T-helper 2 cell treated with Interferon-gamma antibody and Interleukin-4, amounts not matched to agents 100 ng/mL and 5 ng/mL, for 36 hours (primary cell): ENCODE measurements around the gene ANTKMT. TPM values are rescaled to one million over a fixed set of nuclear protein-coding genes. Genes with fewer than 3 reads are reported as not detected.
"Not testable (repeated sequence)": the region's sequence is repeated elsewhere in the genome, so short reads cannot be mapped to it uniquely, and the experiment has no call there.

ENCODE experiments used
- intact Hi-C: fragments of 100-400 bp; cut with micrococcal nuclease; formaldehyde crosslinking; loops from one replicate; pipeline ENCODE4 v1.15.1; 2023
- total RNA-seq: library from RNA; stranded (reverse); gene quantifications from 2 replicates; pipeline ENCODE4 v1.2.3, GENCODE V29; 2022

ANTKMT gene
- total RNA-seq, 1 donor from 2014 or later = 25.9 TPM

GRCh38 chr16:680967-681745, 39.8 kb upstream of the ANTKMT start:
- intact Hi-C loops = loop anchor here (1.0 kb wide), 1 partner anchor 44 kb away; no protein-coding TSS in a partner anchor

DNA sequence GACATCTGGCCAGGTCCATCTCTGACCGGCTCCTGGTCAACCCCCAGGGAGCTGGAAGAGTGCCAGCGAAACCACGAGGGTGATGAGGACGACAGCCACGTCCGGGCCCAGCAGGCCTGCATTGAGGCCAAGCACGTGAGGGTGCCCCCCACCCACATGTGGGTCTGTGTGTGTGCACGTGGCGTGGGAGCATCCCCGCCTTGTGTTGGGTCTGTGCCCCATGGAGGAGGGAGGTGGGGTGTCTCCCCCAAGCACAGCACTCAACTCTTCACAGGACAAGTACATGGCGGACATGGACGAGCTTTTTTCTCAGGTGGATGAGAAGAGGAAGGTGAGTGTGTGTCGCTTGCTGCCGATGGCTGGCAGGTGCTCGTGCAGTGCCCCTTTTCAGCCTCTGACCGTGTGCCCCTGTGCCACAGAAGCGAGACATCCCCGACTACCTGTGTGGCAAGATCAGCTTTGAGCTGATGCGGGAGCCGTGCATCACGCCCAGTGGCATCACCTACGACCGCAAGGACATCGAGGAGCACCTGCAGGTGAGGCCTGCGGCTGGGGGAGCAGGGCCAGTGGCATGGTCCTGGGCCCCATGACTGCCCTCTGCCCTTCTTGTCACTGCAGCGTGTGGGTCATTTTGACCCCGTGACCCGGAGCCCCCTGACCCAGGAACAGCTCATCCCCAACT, 39.1 kb upstream of the ANTKMT start:
- intact Hi-C loops = no loop called here

DNA sequence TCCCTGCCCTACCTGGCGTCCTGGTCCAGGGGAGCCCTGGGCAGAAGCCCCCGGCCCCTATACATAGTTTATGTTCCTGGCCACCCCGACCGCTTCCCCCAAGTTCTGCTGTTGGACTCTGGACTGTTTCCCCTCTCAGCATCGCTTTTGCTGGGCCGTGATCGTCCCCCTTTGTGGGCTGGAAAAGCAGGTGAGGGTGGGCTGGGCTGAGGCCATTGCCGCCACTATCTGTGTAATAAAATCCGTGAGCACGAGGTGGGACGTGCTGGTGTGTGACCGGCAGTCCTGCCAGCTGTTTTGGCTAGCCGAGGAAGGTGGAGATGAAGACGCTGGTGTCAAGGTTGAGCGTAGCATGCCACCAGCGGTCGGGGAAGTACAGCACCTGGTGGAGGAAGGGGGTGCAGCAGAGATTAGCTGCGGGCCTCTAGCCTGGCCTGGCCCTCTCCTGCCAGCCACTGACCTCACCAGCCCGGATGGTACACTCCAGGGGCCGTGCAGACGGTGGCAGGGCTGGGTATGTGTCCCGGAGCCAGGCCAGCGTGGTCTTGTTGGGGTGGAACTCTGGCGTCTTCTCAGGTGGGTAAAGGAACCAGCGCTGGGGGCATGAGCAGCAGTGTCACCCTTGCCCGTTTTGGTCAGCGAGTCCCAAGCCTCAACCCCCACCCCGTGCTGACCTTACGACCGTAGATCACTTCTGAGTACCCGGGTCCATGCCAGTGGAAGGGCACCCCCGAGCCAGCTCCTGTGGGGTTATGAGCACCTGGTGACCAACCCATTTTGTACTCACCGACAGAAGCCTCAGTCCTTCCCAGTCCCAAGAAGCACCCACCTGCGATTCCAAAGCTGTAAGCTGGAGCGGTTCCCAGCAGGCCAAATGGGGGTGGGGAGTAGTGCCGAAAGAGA, 38.2 kb upstream of the ANTKMT start:
- intact Hi-C loops = no loop called here

DNA sequence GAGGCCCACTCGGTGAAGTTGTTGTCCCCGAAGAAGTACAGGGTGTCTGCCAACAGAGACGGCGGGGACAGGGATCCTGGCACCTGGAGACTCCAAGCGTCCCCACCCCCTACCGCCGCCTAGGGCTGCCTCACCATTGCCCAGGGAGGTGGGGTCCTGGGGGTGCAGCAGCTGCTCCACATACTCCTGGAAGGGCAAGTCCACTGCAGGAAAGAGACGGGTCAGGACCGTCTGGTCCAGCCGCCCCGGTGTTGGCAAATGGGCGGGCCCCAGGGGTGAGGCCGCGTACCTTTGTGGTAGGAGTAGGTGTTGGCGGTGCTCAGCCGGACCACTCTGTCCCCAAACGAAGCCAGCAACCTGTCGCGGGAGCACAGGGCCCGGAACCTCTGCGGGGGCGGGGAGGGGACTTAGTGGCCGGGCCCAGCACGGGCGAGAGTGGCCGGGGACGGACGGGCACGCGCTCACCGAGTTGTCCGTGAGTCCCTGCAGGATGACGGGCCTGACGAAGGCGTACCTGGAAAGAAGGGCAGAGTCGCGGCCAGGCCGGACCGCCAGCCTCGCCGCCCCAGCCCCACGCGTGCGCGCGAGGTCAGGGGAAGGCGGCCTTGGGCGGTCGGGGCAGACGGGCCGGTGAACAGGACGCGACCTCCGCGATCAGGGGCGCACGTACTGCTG, 37.4 kb upstream of the ANTKMT start:
- intact Hi-C loops = loop anchor here (1.0 kb wide), 1 partner anchor 47 kb away; the partner anchor contains the start of gene METTL26

- intact Hi-C loops = loop anchor here (1.0 kb wide), 1 partner anchor 48 kb away; the partner anchor contains the start of gene METTL26
These were observed 36.7 kb upstream of the ANTKMT start, which contains the start of gene JMJD8 for GRCh38 chr16:684071-684794. Gene JMJD8 (minus strand): TSS chr16:684334. CDS start chr16:684319, 15 bp downstream.

- intact Hi-C loops = loop anchor here (1.0 kb wide), 1 partner anchor 49 kb away; the partner anchor contains the start of gene METTL26
These were observed 35.8 kb upstream of the ANTKMT start for GRCh38 chr16:684961-685696.

DNA sequence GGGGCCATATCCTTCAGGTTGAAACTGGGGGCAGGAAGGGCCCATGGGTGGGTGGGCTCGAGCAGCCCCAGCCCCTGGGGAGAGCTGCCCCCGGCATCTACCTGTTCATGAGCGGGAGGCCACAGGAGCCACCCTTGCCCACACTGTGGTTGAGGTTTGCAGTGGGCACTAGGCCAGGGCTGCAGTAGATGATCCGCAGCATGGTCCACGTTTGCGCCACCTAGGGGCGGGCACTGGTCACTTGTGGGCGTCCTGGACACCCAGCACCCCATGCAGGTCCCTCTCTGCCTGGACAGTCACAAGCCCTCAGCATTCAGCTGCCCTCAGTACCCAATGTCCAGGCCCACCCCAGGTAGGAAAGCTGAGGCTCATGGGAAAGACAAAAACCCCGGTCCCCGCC, 35.0 kb upstream of the ANTKMT start:
- intact Hi-C loops = no loop called here

- intact Hi-C loops = no loop called here
These were observed 34.3 kb upstream of the ANTKMT start for GRCh38 chr16:686459-687260.

GRCh38 chr16:687499-687898, 33.4 kb upstream of the ANTKMT start:
- intact Hi-C loops = no loop called here

DNA sequence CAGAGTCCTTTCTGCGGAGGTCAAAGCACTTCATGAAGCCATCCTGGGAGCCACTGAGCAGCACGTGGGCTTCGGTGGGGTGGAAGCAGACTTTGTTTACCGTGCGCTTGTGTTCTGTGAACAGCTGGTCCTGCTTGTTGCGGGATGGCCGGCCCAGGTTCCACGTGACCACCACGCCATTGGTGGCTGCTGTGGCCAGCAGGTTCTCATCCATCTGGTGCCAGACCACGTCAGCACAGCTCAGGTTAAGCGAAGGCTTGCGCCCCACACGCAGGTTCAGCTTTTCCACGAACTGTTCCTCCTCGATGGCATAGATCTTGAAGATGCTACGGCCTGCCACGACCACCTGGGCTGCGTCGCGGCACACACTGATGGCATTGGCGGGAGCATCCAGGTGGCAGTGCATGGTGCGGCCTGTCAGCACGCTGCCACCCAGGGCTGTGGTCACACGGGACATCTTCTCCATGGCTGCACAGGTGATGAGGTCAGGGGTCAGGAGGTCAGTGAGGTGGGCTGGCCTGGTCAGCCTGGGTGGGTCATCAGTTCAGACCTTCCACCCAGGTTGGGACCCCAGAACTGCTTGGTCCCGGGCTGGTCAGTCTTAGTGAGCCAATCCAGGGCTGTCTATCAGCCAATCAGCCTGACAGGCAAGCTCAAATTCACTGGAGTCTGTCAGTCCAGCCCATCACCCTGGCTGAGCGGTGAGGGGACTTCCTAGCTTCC, 31.6 kb upstream of the ANTKMT start:
- intact Hi-C loops = no loop called here

- intact Hi-C loops = not testable (repeated sequence)
These were observed 29.7 kb upstream of the ANTKMT start for GRCh38 chr16:691242-691641.

GRCh38 chr16:692356-693108, 28.4 kb upstream of the ANTKMT start:
- intact Hi-C loops = no loop called here

DNA sequence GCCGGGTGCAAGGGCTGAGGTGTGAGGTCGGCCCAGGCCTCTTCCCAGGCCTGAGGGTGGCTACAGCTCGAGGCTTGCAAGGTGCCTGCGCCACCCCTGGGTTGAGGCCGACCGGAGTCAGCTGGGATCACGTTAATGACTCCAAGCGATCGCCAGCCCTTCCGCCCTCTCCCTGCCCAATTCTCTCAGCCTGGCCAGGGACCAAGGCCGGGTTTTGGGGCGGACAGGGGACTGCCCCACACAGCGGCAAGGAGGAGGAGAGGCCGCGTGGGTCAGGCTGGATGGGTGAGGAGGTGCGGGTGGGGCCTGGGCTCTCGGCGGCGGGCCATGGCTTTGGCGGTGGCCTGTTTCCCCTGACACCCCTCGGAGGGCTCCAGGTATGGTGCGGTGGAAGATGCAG, 27.6 kb upstream of the ANTKMT start:
- intact Hi-C loops = no loop called here

GRCh38 chr16:693766-694165, 27.2 kb upstream of the ANTKMT start:
- intact Hi-C loops = no loop called here

- intact Hi-C loops = no loop called here
These were observed 26.6 kb upstream of the ANTKMT start for GRCh38 chr16:694187-694862.

DNA sequence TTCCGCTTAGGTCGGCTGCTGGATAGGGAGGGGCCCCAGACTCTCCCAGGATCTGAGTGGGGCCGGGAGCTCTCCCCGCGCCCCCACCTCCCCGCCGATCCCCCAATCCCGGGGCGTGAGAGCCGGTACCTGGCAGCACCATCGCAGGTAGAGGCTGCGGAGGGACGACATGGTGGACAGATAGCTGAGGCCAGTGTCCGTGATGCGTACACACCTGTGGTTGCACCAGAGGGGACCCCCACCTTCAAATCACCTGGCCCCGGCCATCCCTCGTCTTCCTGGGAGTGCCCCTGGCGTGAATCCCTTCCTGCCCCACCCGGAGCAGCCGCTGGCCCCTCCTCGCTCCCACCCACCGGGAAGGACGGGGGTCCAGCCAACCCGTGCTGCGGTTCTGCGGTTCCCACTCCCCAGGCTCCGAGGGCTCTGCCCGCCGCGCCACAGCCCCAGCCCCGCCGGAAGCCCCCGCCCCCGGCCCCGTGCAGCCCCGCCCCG, 26.0 kb upstream of the ANTKMT start:
- intact Hi-C loops = no loop called here
